Measurements from ENCODE around the gene CDC42BPA.
"Not testable (repeated sequence)": the region's sequence is repeated elsewhere in the genome, so short reads cannot be mapped to it uniquely, and the experiment has no call there.

The CDC42BPA gene

DNA sequence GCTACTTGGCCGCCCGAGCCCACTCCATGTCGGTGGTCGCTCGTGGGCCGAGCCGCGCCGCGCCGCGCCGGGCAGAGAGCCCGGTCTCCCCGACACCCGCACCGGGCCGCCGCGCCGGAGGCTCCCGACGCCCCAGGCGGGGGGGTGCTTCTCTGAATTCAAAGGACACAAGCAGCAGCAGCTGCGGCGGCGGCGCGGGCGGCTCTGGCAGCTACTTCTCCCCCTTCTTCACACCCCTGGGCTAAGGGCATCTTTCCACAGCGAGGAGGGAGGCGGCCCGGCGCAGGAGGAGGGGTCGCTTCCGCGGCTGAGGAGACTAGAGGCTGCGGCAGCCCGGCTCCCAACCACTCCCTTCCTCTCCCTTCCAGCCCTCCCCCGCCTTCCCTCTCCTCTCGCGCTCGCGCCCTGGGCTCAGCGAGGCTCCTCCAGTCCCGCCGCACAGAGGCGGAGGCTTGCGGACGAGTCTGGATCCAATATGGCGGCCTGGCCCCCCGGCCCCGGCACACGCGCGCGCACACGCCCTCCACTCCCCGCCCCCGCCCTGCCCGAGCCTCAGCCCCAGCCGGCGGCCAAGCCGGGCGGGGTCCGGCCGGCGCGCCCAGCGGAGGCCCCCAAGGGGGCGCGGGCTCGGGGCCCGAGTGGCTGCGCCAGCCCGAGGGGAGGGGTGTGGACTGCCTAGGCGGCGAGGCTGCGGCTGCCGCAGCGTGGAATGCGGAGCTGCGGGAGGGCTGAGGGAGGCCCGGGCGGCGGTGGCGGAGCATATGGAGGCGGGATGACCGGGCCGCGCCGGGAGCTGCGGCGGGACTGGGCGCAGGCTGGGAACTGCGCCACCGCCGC is at the start of gene CDC42BPA:
TSS of gene CDC42BPA (minus strand) at position 477 of the 837 bp plus-strand sequence. CDS start 1,310 bp downstream, outside the sequence.
- DNase-seq: peak; percentile 95

DNA sequence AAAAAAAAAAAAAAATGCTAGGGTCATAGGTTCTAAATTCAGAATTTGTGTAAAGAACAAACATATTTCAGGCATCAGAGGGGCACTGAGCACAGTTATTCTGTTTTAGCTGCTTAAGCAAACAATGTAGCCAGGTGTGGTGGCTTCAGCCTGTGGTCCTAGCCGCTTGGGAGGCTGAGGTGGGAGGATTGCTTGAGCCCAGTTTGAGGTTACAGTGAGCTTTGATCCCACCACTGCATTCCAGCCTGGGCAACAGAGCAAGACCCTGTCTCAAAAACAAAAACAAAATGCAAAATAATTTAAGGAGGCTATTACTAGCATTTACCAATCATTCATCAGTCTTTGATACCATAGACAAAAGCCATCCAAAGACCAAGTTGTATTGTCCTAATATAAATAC is 49.7 kb upstream of the CDC42BPA start:
- DNase-seq: no peak

DNA sequence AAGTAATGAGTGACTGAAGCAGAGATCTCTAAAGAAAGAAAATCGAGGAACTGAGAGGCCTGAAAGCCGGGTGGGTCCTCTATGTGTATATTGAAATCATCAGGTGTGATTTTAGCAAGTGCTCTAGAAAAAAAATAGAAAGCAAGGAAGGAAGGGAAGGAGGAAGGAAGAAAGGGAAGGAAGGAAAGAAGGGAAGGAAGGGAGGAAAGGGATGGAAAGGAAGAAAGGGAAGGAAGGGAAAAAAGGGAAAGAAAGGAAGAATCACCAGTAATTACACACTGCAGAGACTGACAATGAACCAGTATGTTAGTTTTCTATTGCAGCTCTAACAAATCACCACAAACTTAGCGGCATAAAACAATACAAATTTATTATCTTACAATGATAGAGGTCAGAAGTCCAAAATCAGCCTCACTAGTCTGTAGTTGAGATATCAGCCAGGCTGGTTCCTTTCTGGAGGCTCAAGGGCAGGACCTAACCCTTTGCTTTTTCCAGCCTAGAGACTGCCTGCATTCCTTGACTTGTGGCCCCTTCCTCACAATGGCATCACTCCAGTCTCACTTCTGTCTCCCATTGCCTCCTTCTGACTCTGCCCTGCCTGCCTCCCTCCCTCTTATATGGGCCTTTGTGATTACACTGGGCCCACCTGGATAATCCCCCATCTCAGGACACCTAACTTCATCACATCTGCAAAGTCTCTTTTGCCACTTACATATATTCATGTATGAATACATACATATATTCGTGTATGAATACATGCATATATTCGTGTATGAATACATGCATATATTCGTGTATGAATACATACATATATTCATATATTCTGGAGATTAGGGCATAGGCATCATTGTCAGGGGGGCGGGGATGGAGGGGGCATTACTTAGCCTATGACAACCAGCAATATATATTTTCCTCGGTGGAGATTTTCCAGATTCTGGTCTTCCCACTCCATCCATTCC is 47.5 kb upstream of the CDC42BPA start:
- DNase-seq: no peak

- DNase-seq: no peak
These were observed 46.4 kb upstream of the CDC42BPA start for GRCh38 chr1:227364657-227365056.

DNA sequence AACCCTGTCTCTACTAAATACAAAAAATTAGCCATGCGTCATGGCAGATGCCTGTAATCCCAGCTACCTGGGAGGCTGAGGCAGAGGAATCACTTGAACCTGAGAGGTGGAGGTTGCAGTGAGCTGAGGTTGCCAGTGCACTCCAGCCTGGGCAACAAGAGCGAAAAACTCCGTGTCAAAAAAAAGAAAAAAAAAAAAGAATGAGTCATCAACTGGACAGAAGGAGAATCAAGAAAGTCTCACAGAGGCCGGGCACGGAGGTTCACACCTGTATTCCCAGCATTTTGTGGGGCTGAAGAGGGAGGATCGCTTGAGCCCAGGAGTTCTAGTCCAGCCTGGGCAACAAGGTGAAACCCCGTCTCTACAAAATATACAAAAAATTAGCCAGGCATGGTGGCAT is 45.5 kb upstream of the CDC42BPA start:
- no peak for DNase-seq

DNA sequence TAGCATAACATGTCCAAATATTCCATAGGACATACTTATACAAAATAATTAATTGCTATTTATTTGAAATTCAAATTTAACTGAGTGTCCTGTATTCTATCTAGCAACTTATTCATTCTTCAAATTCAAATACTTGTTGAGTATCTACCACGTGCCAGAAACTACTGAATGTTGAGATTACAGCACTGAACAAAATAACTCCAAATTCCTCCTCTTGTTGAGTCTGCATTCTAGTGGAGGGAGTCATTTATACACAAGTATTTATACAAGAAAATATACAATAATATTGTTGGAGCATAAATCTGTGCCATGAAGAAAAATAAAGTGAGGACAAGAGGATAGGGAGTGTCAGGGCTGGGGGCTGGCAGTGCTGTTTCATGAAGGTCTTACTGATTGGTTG is 43.7 kb upstream of the CDC42BPA start:
- no peak for DNase-seq

GRCh38 chr1:227357927-227358302 is 39.6 kb upstream of the CDC42BPA start:
- DNase-seq: no peak

GRCh38 chr1:227357171-227357926 is 39.1 kb upstream of the CDC42BPA start:
- peak; percentile 52 for DNase-seq

- peak; percentile 55 for DNase-seq
These were observed 38.4 kb upstream of the CDC42BPA start for GRCh38 chr1:227356620-227357146.

GRCh38 chr1:227355542-227356245 is 37.4 kb upstream of the CDC42BPA start:
- DNase-seq: no peak

DNA sequence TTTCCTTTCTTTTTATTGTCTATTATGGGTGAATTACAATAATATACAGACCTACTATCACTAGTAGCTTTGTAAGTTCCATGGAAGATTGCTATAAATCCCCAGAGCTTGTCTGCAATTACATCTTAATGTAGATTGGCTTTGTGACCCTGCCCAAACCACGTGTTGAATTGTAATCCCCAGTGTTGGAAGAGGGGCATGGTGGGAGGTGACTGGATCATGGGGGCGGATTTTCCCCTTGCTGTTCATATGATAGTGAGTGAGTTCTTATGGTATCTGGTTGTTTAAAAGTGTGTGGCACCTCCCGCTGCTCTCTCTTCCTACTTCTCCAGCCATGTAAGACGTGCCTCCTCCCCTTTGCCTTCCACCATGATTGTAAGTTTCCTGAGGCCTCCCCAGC is 34.9 kb upstream of the CDC42BPA start:
- no peak for DNase-seq

GRCh38 chr1:227352164-227352563 is 33.9 kb upstream of the CDC42BPA start:
- not testable (repeated sequence) for DNase-seq

DNA sequence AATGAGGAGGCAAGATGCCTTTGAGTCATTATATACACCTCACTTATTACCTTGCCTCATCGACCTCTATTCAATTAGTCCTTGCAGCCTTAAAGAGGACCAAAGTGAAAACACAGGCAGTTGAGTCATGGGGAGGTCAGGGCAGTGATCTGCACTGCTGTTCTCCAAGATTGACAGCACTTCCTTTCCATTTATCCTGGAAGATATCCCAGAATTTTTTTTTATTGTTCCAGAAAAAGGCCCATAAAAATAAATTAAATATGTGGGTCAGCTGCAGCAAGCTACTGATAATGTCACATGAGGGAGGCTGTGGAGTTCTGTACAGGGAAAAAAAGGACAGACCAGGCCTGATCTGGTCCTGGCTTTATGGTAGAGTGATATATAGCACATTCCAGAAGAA is 33.2 kb upstream of the CDC42BPA start:
- DNase-seq: no peak

DNA sequence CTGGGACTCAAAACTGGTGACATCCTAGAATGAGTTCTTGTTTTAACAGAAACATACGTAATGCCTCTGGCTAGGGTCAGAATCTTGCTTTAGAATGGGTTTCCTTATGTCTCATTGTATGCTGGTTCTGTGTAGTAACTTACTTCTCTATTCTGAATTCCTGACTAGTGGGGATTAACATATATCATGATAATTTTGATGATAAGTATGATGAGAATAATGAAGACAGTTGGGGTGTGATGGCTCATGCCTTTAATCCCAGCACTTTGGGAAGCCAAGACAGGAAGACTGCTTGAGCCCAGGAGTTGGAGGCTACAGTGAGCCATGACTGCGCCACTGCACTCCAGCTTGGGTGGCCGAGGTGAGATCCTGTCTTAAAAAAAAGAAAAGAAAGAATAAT is 31.7 kb upstream of the CDC42BPA start:
- no peak for DNase-seq

DNA sequence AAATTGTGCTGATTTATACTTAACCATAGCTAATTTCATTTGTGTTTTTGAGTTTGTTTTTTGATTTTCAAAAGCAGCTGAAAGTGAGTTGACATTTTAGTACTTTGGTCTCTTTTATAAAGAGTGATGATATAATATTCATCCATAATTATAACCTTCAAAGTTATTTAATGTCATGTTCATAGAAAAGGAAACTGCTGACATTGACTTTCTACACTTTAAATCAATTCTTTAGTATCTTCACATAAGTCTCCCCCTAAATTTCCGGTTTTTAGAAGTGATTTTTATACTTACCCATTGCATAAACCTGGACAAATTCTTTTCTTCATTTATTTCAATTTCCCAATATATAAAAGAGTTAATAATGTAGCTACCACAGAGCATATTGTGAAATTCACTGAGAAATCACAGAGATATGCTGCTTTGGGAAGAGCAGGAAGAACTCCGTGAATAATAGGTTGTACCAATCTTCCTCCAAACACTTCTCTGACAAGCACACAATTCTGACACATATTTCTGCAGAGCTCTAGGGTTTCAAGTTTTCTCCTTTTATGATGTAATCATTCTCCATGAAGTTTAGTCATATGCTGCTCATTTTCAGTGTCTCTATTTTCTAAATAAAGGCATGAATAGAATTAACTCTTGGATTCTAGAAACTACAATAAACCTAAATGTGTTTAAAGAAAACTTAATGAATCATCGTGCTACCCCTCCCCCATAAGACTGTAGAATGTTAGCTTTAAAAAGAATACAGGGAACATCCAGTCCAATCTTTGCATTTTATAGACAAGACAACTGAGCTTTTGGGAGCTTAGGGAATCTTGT is 25.6 kb upstream of the CDC42BPA start:
- DNase-seq: no peak

DNA sequence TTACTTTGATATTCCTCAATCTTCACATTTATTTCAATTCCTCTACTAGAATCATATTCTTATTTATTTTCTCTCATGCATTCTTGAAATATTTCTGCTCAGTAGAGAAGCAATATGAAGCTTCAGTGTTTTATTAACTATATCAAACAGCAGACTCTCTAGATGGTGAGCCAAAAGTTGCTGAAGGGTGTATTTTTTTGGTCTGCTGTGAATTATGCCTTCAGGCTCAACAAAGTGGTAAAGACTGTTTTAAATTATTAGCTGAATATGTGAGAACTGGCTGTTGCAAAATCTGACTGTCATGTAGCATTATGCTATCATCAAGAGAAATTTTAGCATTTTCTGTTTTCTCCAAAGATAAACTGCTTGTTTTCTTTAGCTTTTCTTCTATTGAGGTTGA is 24.9 kb upstream of the CDC42BPA start:
- no peak for DNase-seq

GRCh38 chr1:227342075-227342829 is 24.0 kb upstream of the CDC42BPA start:
- no peak for DNase-seq

DNA sequence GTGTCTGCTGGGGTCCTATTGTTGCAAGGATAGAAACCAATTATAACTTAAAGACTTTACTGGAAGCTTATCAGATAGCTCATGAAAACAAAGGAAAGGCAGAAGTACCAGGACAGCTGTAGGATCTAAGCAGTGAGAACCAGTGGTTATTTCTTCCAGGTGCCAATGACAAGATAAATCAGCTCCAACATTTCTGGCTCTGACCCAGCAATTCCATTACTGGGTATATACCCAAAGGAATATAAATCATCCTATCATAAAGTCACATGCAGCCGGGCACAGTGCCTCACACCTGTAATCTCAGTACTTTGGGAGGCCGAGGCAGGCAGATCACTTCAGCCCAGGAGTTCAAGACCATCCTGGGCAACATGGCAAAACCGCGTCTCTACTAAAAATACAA is 17.8 kb upstream of the CDC42BPA start:
- peak; percentile 70 for DNase-seq

DNA sequence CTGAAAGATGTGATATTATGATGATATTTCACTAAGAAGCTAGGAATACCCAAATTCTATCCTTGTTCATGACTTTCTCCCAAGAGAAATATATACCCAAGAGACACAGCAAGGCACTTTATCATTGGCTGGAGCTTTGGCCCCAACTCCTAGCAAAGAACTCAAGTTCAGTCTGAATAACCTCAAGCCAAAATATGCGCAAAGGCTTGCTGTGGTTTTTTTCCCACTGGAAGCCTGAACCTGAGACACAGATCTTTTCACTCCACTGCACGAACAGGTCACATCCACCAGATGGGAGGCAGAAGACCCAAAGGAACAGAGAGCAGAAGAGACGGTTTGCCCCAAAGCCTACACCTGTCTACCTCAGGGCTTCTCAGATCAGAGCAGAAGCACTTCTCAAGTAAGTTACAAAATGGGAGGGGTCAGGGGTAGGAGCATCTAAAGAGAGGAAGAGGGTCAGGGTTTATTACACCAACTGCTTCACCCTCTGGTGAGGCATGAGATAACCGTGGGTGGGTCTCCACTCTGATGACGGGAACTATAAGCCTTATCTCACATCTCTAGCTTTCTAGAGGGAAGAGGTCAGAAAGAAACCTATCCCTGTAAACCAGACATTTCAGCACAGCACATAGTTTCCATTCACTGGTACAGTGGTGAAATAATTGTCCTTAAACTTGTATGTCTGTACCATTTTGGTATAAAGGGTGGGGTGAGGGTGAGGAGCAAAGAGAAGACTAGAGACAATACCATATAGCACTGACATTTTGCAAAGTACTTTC is 17.1 kb upstream of the CDC42BPA start:
- no peak for DNase-seq

DNA sequence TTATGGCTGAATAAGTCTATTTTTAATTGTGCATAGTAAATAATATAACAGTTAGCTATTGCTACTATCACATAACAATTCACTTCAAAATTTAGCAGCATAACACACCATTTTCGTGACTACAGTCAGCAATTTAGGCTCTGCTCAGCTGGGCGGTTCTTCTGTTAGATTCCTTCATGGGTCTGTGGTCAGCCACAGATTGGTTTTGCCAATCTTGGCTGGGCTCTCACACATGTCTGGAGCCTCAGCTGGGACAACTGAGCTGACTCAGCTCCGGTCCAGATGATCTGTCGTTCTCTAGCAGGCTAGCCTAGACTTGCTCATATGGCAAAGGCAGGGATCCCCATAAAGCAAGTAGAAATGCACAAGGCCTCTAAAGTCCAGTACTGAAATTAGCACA is 15.1 kb upstream of the CDC42BPA start:
- DNase-seq: no peak

Data from NCI-H69 (cell line).